HG03066 (cell line): Measurements from ENCODE around the gene L3MBTL1.

Source experiments
- ATAC-seq: cut with Tn5 transposase; IDR thresholded peaks from one replicate; pipeline ENCODE4 v1.9.1; 2021; ENCODE audit warnings: low read depth; ENCODE audit not compliant: unreplicated experiment

Gene L3MBTL1

GRCh38 chr20:43554369-43554768 lies 46.9 kb downstream of the L3MBTL1 start:
- no peak for ATAC-seq

- no peak for ATAC-seq
Observed at GRCh38 chr20:43558412-43559146, 51.1 kb downstream of the L3MBTL1 start, which contains the start of gene SGK2. TSS of gene SGK2 (plus strand) at chr20:43559027. CDS start at chr20:43566496, 7,469 bp downstream.

- ATAC-seq: no peak
Observed at GRCh38 chr20:43559147-43559987, 51.9 kb downstream of the L3MBTL1 start.

- no peak for ATAC-seq
Observed at GRCh38 chr20:43560974-43561373, 53.5 kb downstream of the L3MBTL1 start.

GRCh38 chr20:43563429-43563828 lies 55.9 kb downstream of the L3MBTL1 start:
- ATAC-seq: no peak

- no peak for ATAC-seq
Observed at GRCh38 chr20:43563991-43564390, 56.5 kb downstream of the L3MBTL1 start.

- no peak for ATAC-seq
Observed at GRCh38 chr20:43564455-43564854, 57.0 kb downstream of the L3MBTL1 start.

GRCh38 chr20:43564993-43565757 lies 57.7 kb downstream of the L3MBTL1 start:
- no peak for ATAC-seq

GRCh38 chr20:43565758-43566104 lies 58.2 kb downstream of the L3MBTL1 start:
- no peak for ATAC-seq

GRCh38 chr20:43567477-43567876 lies 60.0 kb downstream of the L3MBTL1 start:
- no peak for ATAC-seq

GRCh38 chr20:43568706-43569105 lies 61.2 kb downstream of the L3MBTL1 start:
- no peak for ATAC-seq

- ATAC-seq: no peak
Observed at GRCh38 chr20:43569282-43569681, 61.8 kb downstream of the L3MBTL1 start.

GRCh38 chr20:43570496-43570895 lies 63.0 kb downstream of the L3MBTL1 start:
- no peak for ATAC-seq

- ATAC-seq: no peak
Observed at GRCh38 chr20:43571310-43571709, 63.8 kb downstream of the L3MBTL1 start.

GRCh38 chr20:43571771-43572170 lies 64.3 kb downstream of the L3MBTL1 start:
- ATAC-seq: no peak

- no peak for ATAC-seq
Observed at GRCh38 chr20:43572891-43573290, 65.4 kb downstream of the L3MBTL1 start.

GRCh38 chr20:43576108-43576507 lies 68.6 kb downstream of the L3MBTL1 start:
- no peak for ATAC-seq

- no peak for ATAC-seq
Observed at GRCh38 chr20:43579861-43580793, 72.6 kb downstream of the L3MBTL1 start.

- ATAC-seq: no peak
Observed at GRCh38 chr20:43583133-43583864, 75.8 kb downstream of the L3MBTL1 start.
